NCI-H1105 treated with DMSO at 0.1 percent for 48 hours (cell line): ENCODE data around the gene PSEN2.
"Not testable (repeated sequence)": the region's sequence is repeated elsewhere in the genome, so short reads cannot be mapped to it uniquely, and the experiment has no call there.

Experiments
- DNase-seq: peaks from one replicate; lab custom pipeline; 2025; lab: John Stamatoyannopoulos, UW

PSEN2 gene

DNA sequence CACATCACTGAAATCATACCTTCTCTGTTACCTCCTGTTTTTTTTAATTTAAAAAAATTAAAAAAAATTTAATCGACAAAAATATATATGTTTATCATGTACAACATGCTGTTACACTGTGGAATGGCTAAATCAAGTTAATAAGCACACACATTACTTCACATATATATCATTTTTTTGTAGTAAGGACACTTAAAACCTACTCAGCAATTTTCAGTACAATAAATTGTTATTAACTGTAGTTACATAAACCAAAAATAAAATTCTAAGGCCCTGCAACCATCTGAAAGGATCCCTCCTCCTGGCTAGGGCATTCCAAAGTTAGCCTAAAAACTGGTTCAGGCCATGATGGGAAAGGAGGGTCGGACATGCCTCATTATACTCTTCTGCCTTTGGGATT, 46.1 kb downstream of the PSEN2 start:
- DNase-seq, result no peak

DNA sequence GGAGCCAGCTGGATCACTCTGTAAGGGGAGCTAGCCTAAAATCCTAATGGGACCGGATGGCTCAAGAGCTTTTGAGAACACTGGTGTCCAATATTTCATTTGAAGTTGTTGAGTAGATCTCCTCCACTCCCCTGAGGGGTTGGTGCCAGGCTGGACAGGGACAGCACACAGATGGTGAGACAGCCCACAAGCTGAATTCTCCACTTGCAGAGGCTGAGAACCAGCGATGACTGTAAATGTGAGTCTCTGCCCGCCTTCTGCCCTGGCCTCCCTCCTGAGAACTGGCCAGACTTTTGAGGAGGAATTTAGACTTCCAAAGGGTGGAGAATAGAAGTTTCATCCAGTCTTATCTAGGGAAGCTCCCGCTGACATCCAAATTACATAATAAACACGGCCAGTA, 49.2 kb downstream of the PSEN2 start:
- DNase-seq, result no peak

DNA sequence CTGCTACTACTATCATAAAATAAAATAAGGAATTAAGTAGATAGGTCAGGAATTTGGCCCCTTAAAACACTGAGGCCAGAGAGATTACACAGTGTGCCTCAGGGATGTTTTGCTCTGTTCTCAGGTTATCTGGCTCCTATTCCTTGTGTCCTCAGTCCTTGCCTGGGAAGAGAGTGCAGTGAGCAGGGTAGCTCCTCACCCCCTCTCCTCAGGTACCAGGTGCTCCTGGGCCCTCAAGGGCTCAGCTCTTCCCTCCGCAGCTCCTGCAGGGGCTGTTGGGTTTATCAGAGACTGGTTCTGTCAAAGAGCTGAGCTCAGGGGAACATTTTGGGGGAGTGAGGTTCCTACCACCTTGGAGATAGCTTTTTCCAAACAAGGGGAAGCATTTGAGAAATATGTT, 49.6 kb downstream of the PSEN2 start:
- DNase-seq, result no peak

GRCh38 chr1:226920446-226920894, 50.1 kb downstream of the PSEN2 start:
- no peak for DNase-seq

DNA sequence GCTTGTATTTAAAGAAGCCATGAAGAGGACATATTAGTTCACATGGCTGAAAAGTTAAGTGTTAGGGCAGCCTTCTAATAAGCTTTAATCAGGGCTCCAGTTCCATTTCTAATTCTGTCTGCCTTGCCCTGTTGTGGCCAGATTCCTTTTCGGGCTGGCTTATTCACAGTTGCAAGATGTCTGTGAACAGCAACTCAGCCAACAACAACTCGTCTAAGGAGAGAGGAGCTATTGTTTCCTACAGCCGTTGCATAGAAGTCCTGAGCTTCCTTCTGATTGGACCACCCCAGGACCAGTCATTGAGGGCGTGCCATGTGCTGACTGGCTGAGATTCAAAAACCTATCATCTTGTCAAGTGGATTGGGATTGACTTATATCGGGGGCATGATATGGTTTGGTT, 51.1 kb downstream of the PSEN2 start:
- DNase-seq, result no peak

DNA sequence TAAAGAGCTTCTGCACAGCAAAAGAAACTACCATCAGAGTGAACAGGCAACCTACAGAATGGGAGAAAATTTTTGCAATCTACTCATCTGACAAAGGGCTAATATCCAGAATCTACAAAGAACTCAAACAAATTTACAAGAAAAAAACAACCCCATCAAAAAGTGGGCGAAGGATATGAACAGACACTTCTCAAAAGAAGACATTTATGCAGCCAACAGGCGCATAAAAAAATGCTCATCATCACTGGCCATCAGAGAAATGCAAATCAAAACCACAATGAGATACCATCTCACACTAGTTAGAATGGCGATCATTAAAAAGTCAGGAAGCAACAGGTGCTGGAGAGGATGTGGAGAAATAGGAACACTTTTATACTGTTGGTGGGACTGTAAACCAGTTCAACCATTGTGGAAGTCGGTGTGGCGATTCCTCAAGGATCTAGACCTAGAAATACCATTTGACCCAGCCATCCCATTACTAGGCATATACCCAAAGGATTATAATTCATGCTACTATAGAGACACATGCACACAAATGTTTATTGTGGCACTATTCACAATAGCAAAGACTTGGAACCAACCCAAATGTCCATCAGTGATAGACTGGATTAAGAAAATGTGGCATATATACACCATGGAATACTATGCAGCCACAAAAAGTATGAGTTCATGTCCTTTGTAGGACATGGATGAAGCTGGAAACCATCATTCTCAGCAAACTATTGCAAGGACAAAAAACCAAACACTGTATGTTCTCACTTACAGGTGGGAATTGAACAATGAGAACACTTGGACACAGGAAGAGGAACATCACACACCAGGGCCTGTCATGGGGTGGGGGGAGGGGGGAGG, 59.1 kb downstream of the PSEN2 start:
- not testable (repeated sequence) for DNase-seq

- no peak for DNase-seq
Observed at GRCh38 chr1:226934483-226935237, 64.2 kb downstream of the PSEN2 start.

DNA sequence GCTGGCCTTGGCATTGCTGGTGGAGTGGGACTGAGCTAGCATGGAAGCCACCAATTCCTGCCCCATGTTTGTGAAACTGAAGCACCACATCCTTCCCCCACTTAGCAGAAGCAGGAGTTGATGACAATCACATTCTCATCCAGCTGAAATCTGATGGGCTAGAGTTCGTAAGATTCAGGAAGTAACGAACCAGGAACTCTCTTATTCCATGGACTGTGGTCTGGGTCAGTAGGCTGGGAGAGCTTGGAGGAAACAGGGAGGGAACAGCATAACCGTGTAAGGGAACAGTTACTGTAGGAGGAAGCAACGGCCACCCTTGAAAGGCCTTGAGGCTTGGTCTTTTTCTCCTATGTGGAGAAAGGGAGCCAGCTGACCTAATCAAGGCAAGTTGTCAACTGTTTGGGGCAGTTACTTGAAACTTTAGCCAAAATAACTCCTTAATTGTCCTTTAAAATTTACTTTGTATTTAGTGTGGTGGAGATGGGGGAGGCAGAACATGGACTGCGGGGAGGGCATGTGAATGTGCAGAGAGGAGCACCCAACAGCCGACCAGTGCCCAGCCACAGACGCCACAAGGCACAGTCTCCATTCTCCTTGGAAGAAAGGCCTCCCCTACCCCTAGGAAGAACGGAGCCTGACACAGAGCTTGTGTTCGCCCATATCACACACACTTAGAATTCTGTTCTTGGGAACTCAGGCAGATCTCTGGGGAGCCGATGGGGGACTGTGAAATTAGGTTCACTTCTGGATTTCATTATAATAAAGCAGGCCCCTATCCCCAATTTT, 67.7 kb downstream of the PSEN2 start:
- DNase-seq, result no peak

- DNase-seq, result no peak
Observed at GRCh38 chr1:226938903-226939437, 68.6 kb downstream of the PSEN2 start.

DNA sequence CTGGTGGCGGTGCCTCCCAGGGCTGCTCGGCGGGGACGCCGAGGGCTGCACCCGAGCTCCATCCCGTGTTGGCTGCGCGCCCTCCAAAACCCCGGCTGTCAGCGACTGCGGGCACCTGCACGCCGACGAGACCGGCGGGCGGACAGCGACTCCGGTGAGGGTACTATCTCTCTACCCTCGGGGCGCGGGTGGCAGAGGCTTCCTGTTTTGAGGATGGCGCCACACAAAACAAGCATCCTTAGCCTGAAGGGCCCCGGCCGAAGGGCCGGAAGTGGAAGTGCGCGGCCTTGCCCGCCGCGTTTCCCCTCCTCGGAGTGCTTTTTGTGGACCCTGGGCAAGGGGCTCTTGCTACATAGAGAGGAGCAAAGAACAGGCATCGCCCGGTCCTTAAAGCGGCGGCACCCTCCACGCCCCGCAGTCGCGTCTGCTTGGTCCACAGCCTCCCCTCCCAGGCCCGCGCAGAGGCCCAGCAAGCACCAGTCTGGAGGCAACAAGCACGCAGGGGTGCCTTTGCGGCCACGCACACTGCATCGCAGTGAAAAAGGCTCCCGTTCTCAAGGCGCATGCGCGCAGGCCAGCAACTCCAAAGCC, 69.1 kb downstream of the PSEN2 start:
- DNase-seq, result peak; percentile 77

DNA sequence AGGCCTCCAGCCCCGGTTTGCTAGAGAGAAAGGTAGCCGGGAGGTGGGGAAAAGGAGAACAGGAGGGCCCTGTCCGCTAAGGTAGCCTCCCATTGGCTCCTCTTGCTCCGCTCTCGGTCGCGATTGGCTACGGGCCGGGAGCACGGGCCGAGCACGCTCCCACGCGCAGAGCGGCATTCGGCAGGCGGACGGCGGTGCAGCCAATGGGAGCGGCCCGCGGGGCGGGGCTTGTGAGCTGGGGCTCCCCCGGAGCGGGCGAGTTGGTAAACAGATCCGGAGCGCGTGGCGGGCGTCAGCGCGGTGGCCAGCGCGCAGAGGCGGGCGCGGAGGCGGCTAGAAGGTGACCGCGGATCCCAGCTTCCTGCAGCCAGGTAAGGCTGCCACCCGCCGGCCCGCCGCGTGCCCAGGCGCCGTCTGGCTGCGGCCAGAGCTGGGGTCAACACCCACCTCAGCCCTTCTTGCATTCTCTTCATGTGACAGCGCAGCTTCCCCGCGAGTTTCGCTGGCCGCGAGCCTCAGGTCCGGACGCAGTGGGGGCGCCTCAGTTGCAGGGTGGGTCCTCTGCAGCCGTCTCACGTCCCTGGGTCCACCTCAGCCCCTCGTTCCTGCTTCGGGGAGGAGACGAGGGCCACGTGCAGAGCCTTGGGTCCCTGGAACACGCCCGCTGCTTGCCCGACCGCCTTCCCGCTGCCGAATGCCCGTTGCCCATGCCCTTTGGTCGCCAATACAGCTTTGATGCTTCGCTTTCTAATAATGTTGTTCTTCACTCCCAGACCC, 69.8 kb downstream of the PSEN2 start, which contains the start of gene COQ8A:
TSS of gene COQ8A (plus strand) at position 266 of the 777 bp plus-strand sequence. CDS start 21,092 bp downstream, outside the sequence.
- peak; percentile 96 for DNase-seq

- DNase-seq, result no peak
Observed at GRCh38 chr1:226940806-226941067, 70.3 kb downstream of the PSEN2 start.

- DNase-seq, result no peak
Observed at GRCh38 chr1:226942392-226942791, 72.0 kb downstream of the PSEN2 start.

DNA sequence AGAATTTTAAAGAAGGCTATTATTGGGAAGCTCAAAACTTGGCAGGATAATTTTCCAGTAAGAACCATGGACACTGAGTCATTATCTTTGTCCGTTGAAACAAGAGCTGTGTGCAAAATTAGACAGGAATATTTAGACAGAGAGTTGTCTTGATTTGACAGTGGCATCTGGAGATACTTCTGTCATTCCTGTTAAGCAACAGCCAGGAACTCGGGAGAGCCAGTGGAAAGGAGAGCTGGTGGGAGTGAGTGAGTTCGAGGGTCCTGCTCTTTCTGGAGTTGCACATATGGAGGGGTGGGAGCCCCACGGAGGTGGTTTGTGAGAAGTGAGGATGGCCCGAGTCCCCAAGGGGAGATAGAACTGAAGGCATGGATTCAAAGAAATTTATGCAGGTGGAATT, 72.7 kb downstream of the PSEN2 start:
- DNase-seq, result no peak

DNA sequence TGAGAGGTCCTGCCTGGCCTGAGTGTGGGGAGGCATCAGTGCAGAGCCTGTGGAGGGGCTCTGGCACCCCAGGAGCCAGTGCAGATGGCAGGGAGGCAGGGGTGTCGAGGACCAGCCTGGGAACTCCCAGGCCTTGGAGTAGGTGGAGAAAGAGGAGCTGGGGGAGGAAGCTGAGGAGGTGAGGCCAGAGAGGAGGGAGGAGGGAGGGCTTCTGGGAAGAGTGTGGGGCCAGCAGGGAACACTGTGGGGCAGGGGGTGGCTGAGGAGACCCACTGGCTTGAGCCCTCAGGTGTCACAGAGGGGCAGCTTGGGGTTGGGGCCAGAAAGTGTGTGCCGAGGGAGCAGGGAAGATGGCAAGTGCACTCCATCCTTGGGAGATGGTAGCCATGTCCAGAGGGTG, 73.5 kb downstream of the PSEN2 start:
- no peak for DNase-seq

GRCh38 chr1:226945106-226945857, 74.9 kb downstream of the PSEN2 start:
- DNase-seq, result no peak
